ENCODE data around the gene NFKB2. TPM values are rescaled to one million over a fixed set of nuclear protein-coding genes. Genes with fewer than 3 reads are reported as not detected.

NFKB2 gene
- total and polyA plus RNA-seq, 2 of the 4 experiments (the other 2 are of a cell fraction): 16.1 to 32.3 TPM

DNA sequence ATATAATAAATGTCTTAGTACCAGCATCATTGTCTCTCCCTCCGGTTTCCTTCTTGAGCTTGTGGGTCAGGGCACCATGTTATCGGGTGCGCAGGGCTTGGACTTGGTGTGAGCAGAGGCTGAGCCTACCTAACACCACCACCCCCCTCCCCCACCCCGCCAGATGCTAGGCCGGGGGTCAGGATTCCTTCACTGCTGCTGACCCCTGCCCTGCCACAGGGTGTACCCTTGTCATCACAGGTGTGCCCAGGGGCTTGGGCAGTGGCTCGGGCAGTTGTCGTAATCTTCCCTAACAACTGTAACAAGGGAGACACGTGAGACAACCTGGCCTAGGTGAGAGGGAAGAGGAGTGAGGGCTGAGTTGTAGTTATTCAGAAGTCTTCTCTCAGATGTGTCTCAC lies 12.6 kb upstream of the NFKB2 start:
- no peak overlapping the region for H2AK5ac ChIP-seq (ENCODE audit: low read depth, low read length)
- CTCF ChIA-PET: no interaction called here
- peaks cover 4% of the 10 kb centered on the region; the same call in 1 of the 2 replicates for H4K20me1 ChIP-seq (ENCODE audit: insufficient read depth, low read length)
- no peak overlapping the region for H2BK20ac ChIP-seq (ENCODE audit: low read depth, low read length)
- no peak overlapping the region for H2BK120ac ChIP-seq (ENCODE audit: low read depth, low read length)
- POLR2A ChIA-PET (ENCODE audit: unreplicated experiment): no interaction called here
- no peak overlapping the region for H2AFZ ChIP-seq (replicated peaks; ENCODE audit: low read length, poor library complexity)
- H3K79me1 ChIP-seq (ENCODE audit: low read depth in 1 of 2, low read length in 2 of 2): no peaks in the 10 kb centered on the region; a peak in 1 of 4 replicates
- H3K4ac ChIP-seq (ENCODE audit: low read depth, low read length): no peak overlapping the region
- BruUV-seq (replicated peaks): no TSS peak
- H3K36me3 ChIP-seq (ENCODE audit: control insufficient read depth, insufficient read depth, low read length): peaks cover 45% of the 10 kb centered on the region
- no CpG with 5 or more reads among the region's 8 CpGs for WGBS, 2 experiments (ENCODE audit: extremely low coverage in 2 of 2, insufficient read length in 1 of 2)
- dilution Hi-C loops (cut with HindIII; ENCODE audit: low sequenced_read_pairs, unreplicated experiment): no loop called here
- in situ Hi-C loops (cut with MboI; ENCODE audit: low sequenced_read_pairs): no loop called here
- H3K4me2 ChIP-seq (ENCODE audit: low read depth, low read length): no peak overlapping the region
- no peak overlapping the region for H3K23ac ChIP-seq (ENCODE audit: low read depth, low read length)
- H3K27me3 ChIP-seq (ENCODE audit: control insufficient read depth, insufficient read depth, low read length): no peaks in the 10 kb centered on the region
- H4K5ac ChIP-seq (ENCODE audit: low read depth, low read length): no peak overlapping the region
- no peak overlapping the region for H3K14ac ChIP-seq (replicated peaks; ENCODE audit: low read depth, low read length)
- TF ChIP-seq RFX5 (IDR thresholded peaks at IDR 0.05; ENCODE audit: low read depth, low read length): no peak
- H3K56ac ChIP-seq (ENCODE audit: extremely low read depth, insufficient read depth, low read length): no peak overlapping the region
- intact Hi-C loops (cut with micrococcal nuclease): no loop called here
- no peaks in the 10 kb centered on the region for H3K9me1 ChIP-seq (ENCODE audit: insufficient read depth, low read length)
- H4K91ac ChIP-seq (ENCODE audit: insufficient read depth, low read depth, low read length): no peak overlapping the region
- no peak overlapping the region for H3K27ac ChIP-seq (ENCODE audit: insufficient read depth, low read length)
- H3K9me3 ChIP-seq (ENCODE audit: control insufficient read depth, insufficient read depth, low read length): no peaks in the 10 kb centered on the region
- H4K8ac ChIP-seq (ENCODE audit: low read depth in 2 of 2, low read length in 2 of 2): no peak overlapping the region
- H3K9ac ChIP-seq (ENCODE audit: low read depth, low read length): no peak overlapping the region
- no peak for ATAC-seq (ENCODE audit: low read depth)
- no peak overlapping the region for H2BK15ac ChIP-seq (ENCODE audit: low read depth, low read length)
- no peak overlapping the region for H2BK5ac ChIP-seq (ENCODE audit: low read depth, low read length, poor library complexity, severe bottlenecking)
- peaks cover 3% of the 10 kb centered on the region; the same call in 1 of the 2 replicates for H3K4me1 ChIP-seq (ENCODE audit: control insufficient read depth, insufficient read depth, low read length)
- DNase-seq: no peak
- H3K4me3 ChIP-seq (ENCODE audit: insufficient read depth, low read depth, low read length): no peak overlapping the region
- no peak overlapping the region for H3K18ac ChIP-seq (ENCODE audit: low read depth, low read length)
- H2AK9ac ChIP-seq (replicated peaks; ENCODE audit: low read depth, low read length, poor library complexity): peak overlapping the region; percentile 82

All from IMR-90 (cell line).